Activated naive CD4-positive, alpha-beta T cell treated with anti-CD3 and anti-CD28 coated beads for 36 hours (primary cell): ENCODE results near the gene SHMT2. TPM values are rescaled to one million over a fixed set of nuclear protein-coding genes. Genes with fewer than 3 reads are reported as not detected.
A peak's percentile ranks its signal among the peaks of the same experiment; 100 is the strongest.

Source experiments
- CTCF ChIA-PET: fragments of 350-600 bp; sonication (Branson Sonifier 250); formaldehyde crosslinking; loops from one replicate; lab custom pipeline; 2021; ENCODE audit warnings: antibody characterized with exemption; lab: Charles Lee
- DNase-seq: peaks from one replicate; pipeline ENCODE4 v3.0.0-alpha.2; 2020
- H3K27ac Mint-ChIP-seq: one replicate; pipeline ENCODE4 v1.8.0; 2021; ENCODE audit warnings: mild to moderate bottlenecking, mixed read lengths
- H3K27me3 Mint-ChIP-seq: one replicate; pipeline ENCODE4 v1.8.0; 2021; ENCODE audit warnings: low read depth, mixed read lengths
- H3K36me3 Mint-ChIP-seq: one replicate; pipeline ENCODE4 v1.8.0; 2021; ENCODE audit warnings: low read depth, mixed read lengths
- H3K4me1 Mint-ChIP-seq: one replicate; pipeline ENCODE4 v1.8.0; 2021; ENCODE audit warnings: low read depth, mixed read lengths
- H3K4me3 Mint-ChIP-seq: one replicate; pipeline ENCODE4 v1.8.0; 2021; ENCODE audit warnings: mild to moderate bottlenecking, moderate library complexity, mixed read lengths
- H3K9me3 Mint-ChIP-seq: one replicate; pipeline ENCODE4 v1.8.0; 2021; ENCODE audit warnings: mixed read lengths
- intact Hi-C: fragments of 100-400 bp; cut with micrococcal nuclease; formaldehyde crosslinking; loops from one replicate; pipeline ENCODE4 v1.15.1; 2023
- total RNA-seq, 2 experiments: library from RNA; stranded (reverse); gene quantifications; one replicate each; pipeline ENCODE4 v1.2.3, GENCODE V29; 2021

The SHMT2 gene
- total RNA-seq, 2 experiments from 2014 or later, result 542 to 552 TPM

- H3K27me3 Mint-ChIP-seq, result peaks cover 19% of the 10 kb centered on the region
- peaks cover 57% of the 10 kb centered on the region for H3K36me3 Mint-ChIP-seq
- H3K27ac Mint-ChIP-seq, result no peak overlapping the region
- intact Hi-C loops, result no loop called here
- CTCF ChIA-PET, result interaction anchor here (0.5 to 12.9 kb wide), 6 partner anchors 7 to 302 kb away, joined by 3 to 290 read pairs (median 4); a partner anchor contains a TSS
- no peaks in the 10 kb centered on the region for H3K9me3 Mint-ChIP-seq
- peaks cover 63% of the 10 kb centered on the region for H3K4me1 Mint-ChIP-seq
- DNase-seq, result no peak
- no peak overlapping the region for H3K4me3 Mint-ChIP-seq
These were observed 4.1 kb downstream of the SHMT2 start for GRCh38 chr12:57233357-57234232.

- Mint-ChIP-seq H3K36me3 (peaks cover 57% of the 10 kb centered on the region), H3K27ac (no peak overlapping the region), H3K9me3 (no peaks in the 10 kb centered on the region), H3K27me3 (peaks cover 23% of the 10 kb centered on the region), H3K4me3 (no peak overlapping the region), H3K4me1 (peaks cover 62% of the 10 kb centered on the region)
- intact Hi-C loops, result no loop called here
- CTCF ChIA-PET, result interaction anchor here (0.5 to 5.7 kb wide), 2 partner anchors 20 to 303 kb away, joined by 3 to 93 read pairs; no protein-coding TSS in a partner anchor
- DNase-seq, result no peak
These were observed 4.7 kb downstream of the SHMT2 start for GRCh38 chr12:57234233-57234570.

- peaks cover 56% of the 10 kb centered on the region for H3K36me3 Mint-ChIP-seq
- no peaks in the 10 kb centered on the region for H3K9me3 Mint-ChIP-seq
- peaks cover 23% of the 10 kb centered on the region for H3K27me3 Mint-ChIP-seq
- peaks cover 60% of the 10 kb centered on the region for H3K4me1 Mint-ChIP-seq
- H3K27ac Mint-ChIP-seq, result no peak overlapping the region
- CTCF ChIA-PET, result interaction anchor here (0.5 to 5.7 kb wide), 2 partner anchors 21 to 303 kb away, joined by 3 to 93 read pairs; no protein-coding TSS in a partner anchor
- intact Hi-C loops, result loop anchor here (5.0 kb wide), 1 partner anchor 518 kb away; the partner anchor contains the start of gene CDK4
- DNase-seq, result no peak
- no peak overlapping the region for H3K4me3 Mint-ChIP-seq
These were observed 5.1 kb downstream of the SHMT2 start for GRCh38 chr12:57234571-57235016.

- intact Hi-C loops, result loop anchor here (5.0 kb wide), 1 partner anchor 517 kb away; the partner anchor contains the start of gene CDK4
- CTCF ChIA-PET, result interaction anchor here (10.0 kb wide), 1 partner anchor 8 kb away, joined by 290 read pairs; the partner anchor contains the start of gene SHMT2
- no peak overlapping the region for H3K27ac Mint-ChIP-seq
- peaks cover 50% of the 10 kb centered on the region for H3K36me3 Mint-ChIP-seq
- peaks cover 60% of the 10 kb centered on the region for H3K4me1 Mint-ChIP-seq
- no peaks in the 10 kb centered on the region for H3K9me3 Mint-ChIP-seq
- no peak for DNase-seq
- H3K27me3 Mint-ChIP-seq, result peaks cover 23% of the 10 kb centered on the region
- H3K4me3 Mint-ChIP-seq, result no peak overlapping the region
These were observed 5.7 kb downstream of the SHMT2 start for GRCh38 chr12:57235017-57235727.

GRCh38 chr12:57235728-57236131, 6.2 kb downstream of the SHMT2 start:
- DNase-seq, result no peak
- no peak overlapping the region for H3K27ac Mint-ChIP-seq
- intact Hi-C loops, result loop anchor here (5.0 kb wide), 1 partner anchor 517 kb away; the partner anchor contains the start of gene CDK4
- H3K27me3 Mint-ChIP-seq, result peaks cover 28% of the 10 kb centered on the region
- H3K36me3 Mint-ChIP-seq, result peaks cover 44% of the 10 kb centered on the region
- no peaks in the 10 kb centered on the region for H3K9me3 Mint-ChIP-seq
- no peak overlapping the region for H3K4me3 Mint-ChIP-seq
- CTCF ChIA-PET, result interaction anchor here (10.0 kb wide), 1 partner anchor 8 kb away, joined by 290 read pairs; the partner anchor contains the start of gene SHMT2
- H3K4me1 Mint-ChIP-seq, result peaks cover 60% of the 10 kb centered on the region

GRCh38 chr12:57236201-57236924, 6.9 kb downstream of the SHMT2 start:
- Mint-ChIP-seq H3K4me1 (peaks cover 60% of the 10 kb centered on the region), H3K27me3 (peaks cover 34% of the 10 kb centered on the region), H3K4me3 (no peak overlapping the region), H3K27ac (no peak overlapping the region), H3K36me3 (peaks cover 38% of the 10 kb centered on the region), H3K9me3 (no peaks in the 10 kb centered on the region)
- DNase-seq, result no peak
- CTCF ChIA-PET, result interaction anchor here (10.0 kb wide), 2 partner anchors 9 to 22 kb away, joined by 290 to 333 read pairs; partner anchors contain the start of genes NXPH4 and SHMT2
- intact Hi-C loops, result loop anchor here (5.0 kb wide), 1 partner anchor 516 kb away; the partner anchor contains the start of gene CDK4

- intact Hi-C loops, result loop anchor here (5.0 kb wide), 1 partner anchor 515 kb away; the partner anchor contains the start of gene CDK4
- CTCF ChIA-PET, result interaction anchor here (10.0 kb wide), 2 partner anchors 10 to 22 kb away, joined by 290 to 333 read pairs; partner anchors contain the start of genes NXPH4 and SHMT2
- Mint-ChIP-seq H3K4me1 (peaks cover 61% of the 10 kb centered on the region), H3K27ac (no peak overlapping the region), H3K4me3 (no peak overlapping the region), H3K36me3 (peaks cover 31% of the 10 kb centered on the region), H3K9me3 (no peaks in the 10 kb centered on the region), H3K27me3 (peaks cover 41% of the 10 kb centered on the region)
- no peak for DNase-seq
These were observed 7.5 kb downstream of the SHMT2 start for GRCh38 chr12:57236925-57237595.

GRCh38 chr12:57237596-57237931, 8.1 kb downstream of the SHMT2 start:
- Mint-ChIP-seq H3K9me3 (no peaks in the 10 kb centered on the region), H3K36me3 (peaks cover 26% of the 10 kb centered on the region), H3K27ac (no peak overlapping the region), H3K27me3 (peaks cover 45% of the 10 kb centered on the region), H3K4me3 (peak overlapping the region; percentile 49), H3K4me1 (peaks cover 62% of the 10 kb centered on the region)
- CTCF ChIA-PET, result interaction anchor here (2.2 to 10.0 kb wide), 3 partner anchors 10 to 30 kb away, joined by 7 to 333 read pairs (median 290); partner anchors contain the start of genes NXPH4 and SHMT2
- no peak for DNase-seq
- intact Hi-C loops, result loop anchor here (5.0 kb wide), 1 partner anchor 515 kb away; the partner anchor contains the start of gene CDK4

- Mint-ChIP-seq H3K9me3 (no peaks in the 10 kb centered on the region), H3K4me1 (peaks cover 61% of the 10 kb centered on the region), H3K27ac (no peak overlapping the region), H3K4me3 (peak overlapping the region; percentile 93), H3K27me3 (peaks cover 47% of the 10 kb centered on the region), H3K36me3 (peaks cover 20% of the 10 kb centered on the region)
- intact Hi-C loops, result loop anchor here (2.0 to 5.0 kb wide), 2 partner anchors 13 to 514 kb away; partner anchors contain the start of gene CDK4
- DNase-seq, result peak; percentile 52
- CTCF ChIA-PET, result interaction anchor here (1.0 to 10.0 kb wide), 8 partner anchors 11 to 243 kb away, joined by 4 to 333 read pairs (median 4); partner anchors contain the start of genes NXPH4 and SHMT2
These were observed 8.7 kb downstream of the SHMT2 start for GRCh38 chr12:57237932-57238853.
